Glutamatergic neuron (in vitro differentiated cells): Measurements from ENCODE around the gene CALCOCO1. TPM values are rescaled to one million over a fixed set of nuclear protein-coding genes. Genes with fewer than 3 reads are reported as not detected.

Experiments used
- DNase-seq: peaks from one replicate; pipeline ENCODE4 v3.0.0; 2022
- H3K27ac Mint-ChIP-seq: one replicate; pipeline ENCODE4 v1.8.0; 2020; ENCODE audit warnings: mild to moderate bottlenecking, mixed read lengths, inconsistent platforms; ENCODE audit not compliant: unreplicated experiment
- H3K27me3 Mint-ChIP-seq: one replicate; pipeline ENCODE4 v1.8.0; 2020; ENCODE audit warnings: mild to moderate bottlenecking, moderate library complexity, mixed read lengths, inconsistent platforms; ENCODE audit not compliant: unreplicated experiment
- H3K36me3 Mint-ChIP-seq: one replicate; pipeline ENCODE4 v1.8.0; 2020; ENCODE audit warnings: mild to moderate bottlenecking, mixed read lengths, inconsistent platforms; ENCODE audit not compliant: unreplicated experiment
- H3K4me1 Mint-ChIP-seq: one replicate; pipeline ENCODE4 v1.8.0; 2020; ENCODE audit warnings: mild to moderate bottlenecking, low read depth, mixed read lengths, inconsistent platforms; ENCODE audit not compliant: unreplicated experiment
- H3K4me3 Mint-ChIP-seq: one replicate; pipeline ENCODE4 v1.8.0; 2020; ENCODE audit warnings: mild to moderate bottlenecking, mixed read lengths, inconsistent platforms; ENCODE audit not compliant: unreplicated experiment
- H3K9me3 Mint-ChIP-seq: one replicate; pipeline ENCODE4 v1.8.0; 2020; ENCODE audit warnings: mild to moderate bottlenecking, moderate library complexity, mixed read lengths, inconsistent platforms; ENCODE audit not compliant: unreplicated experiment
- total RNA-seq: library from RNA; stranded (reverse); fragmentation: NEBNext Ultra II Directional; extraction: Animal tissue kit (Norgen Biotek cat#: 25700); gene quantifications from one replicate; pipeline ENCODE4 v1.2.1, GENCODE V29; 2021; ENCODE audit not compliant: unreplicated experiment
- TF ChIP-seq, protein P1 (sequence below): fragments of 200-600 bp; sonication (generic); IDR thresholded peaks from one replicate; pipeline ENCODE4 v1.5.0; 2021; ENCODE audit not compliant: partially characterized antibody, unreplicated experiment

CALCOCO1 gene
- total RNA-seq, 1 donor from 2014 or later, result 151 TPM

DNA sequence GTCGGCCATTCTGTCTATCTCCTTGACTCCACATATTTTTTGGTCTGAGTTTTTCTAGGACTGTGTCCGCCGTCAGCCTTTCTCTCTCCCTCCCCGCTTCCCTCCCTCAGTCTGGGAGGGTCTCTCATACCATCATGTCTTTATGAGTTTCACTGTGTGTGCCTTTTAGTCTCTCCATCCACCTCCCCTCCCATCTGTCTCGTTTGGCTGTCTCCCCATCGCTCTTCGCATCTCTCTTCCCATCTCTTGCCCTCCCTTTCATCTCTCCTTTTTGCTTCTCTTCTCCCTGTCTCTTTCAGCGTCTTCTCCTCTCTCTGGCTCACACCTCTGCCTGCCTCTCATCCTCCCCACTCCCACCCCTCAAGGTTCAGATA lies 31.5 kb upstream of the CALCOCO1 start:
- Mint-ChIP-seq H3K9me3 (peaks cover 6% of the 10 kb centered on the region), H3K4me3 (peak overlapping the region; percentile 35), H3K27me3 (peaks cover 4% of the 10 kb centered on the region), H3K27ac (peak overlapping the region; percentile 49), H3K4me1 (peaks cover 20% of the 10 kb centered on the region), H3K36me3 (no peaks in the 10 kb centered on the region)
- TF ChIP-seq, protein P1, sequence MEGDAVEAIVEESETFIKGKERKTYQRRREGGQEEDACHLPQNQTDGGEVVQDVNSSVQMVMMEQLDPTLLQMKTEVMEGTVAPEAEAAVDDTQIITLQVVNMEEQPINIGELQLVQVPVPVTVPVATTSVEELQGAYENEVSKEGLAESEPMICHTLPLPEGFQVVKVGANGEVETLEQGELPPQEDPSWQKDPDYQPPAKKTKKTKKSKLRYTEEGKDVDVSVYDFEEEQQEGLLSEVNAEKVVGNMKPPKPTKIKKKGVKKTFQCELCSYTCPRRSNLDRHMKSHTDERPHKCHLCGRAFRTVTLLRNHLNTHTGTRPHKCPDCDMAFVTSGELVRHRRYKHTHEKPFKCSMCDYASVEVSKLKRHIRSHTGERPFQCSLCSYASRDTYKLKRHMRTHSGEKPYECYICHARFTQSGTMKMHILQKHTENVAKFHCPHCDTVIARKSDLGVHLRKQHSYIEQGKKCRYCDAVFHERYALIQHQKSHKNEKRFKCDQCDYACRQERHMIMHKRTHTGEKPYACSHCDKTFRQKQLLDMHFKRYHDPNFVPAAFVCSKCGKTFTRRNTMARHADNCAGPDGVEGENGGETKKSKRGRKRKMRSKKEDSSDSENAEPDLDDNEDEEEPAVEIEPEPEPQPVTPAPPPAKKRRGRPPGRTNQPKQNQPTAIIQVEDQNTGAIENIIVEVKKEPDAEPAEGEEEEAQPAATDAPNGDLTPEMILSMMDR, result no peak
- DNase-seq, result no peak

DNA sequence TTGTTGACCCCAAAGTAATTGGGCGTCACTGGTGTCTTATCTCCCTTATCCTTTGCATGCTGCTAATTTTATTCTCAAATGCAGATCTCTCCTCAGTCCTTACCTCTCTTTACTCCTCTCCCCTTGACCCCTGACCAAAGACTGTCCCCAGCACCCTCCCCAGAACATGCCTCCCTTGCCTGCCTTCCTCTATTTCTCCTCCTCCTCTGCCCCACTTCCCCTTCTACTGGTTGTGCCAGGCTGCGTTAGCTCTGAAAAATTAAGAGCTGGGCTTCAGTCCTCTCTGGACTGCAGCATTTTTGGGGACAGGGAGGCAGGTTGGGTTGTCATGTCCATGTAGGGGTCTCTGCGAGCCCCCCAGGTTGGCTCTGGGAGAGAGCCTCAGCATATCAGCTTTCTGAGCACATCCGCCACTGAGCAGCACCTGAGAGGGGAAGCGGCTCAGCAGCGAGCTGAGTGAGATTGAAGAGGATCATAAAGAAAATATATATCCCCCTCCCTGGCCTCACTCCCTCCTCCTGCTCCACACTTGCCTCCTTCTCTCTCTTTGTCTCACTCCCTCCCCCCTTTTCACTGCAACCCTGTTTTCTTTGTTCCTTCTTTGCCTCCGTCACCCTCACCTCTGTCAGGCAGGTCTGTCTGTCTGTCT lies 31.0 kb upstream of the CALCOCO1 start:
- Mint-ChIP-seq H3K4me3 (peak overlapping the region; percentile 35), H3K4me1 (peaks cover 20% of the 10 kb centered on the region), H3K27ac (peak overlapping the region; percentile 49), H3K36me3 (no peaks in the 10 kb centered on the region), H3K9me3 (peaks cover 6% of the 10 kb centered on the region), H3K27me3 (peaks cover 4% of the 10 kb centered on the region)
- no peak for DNase-seq
- TF ChIP-seq, protein P1, result no peak

DNA sequence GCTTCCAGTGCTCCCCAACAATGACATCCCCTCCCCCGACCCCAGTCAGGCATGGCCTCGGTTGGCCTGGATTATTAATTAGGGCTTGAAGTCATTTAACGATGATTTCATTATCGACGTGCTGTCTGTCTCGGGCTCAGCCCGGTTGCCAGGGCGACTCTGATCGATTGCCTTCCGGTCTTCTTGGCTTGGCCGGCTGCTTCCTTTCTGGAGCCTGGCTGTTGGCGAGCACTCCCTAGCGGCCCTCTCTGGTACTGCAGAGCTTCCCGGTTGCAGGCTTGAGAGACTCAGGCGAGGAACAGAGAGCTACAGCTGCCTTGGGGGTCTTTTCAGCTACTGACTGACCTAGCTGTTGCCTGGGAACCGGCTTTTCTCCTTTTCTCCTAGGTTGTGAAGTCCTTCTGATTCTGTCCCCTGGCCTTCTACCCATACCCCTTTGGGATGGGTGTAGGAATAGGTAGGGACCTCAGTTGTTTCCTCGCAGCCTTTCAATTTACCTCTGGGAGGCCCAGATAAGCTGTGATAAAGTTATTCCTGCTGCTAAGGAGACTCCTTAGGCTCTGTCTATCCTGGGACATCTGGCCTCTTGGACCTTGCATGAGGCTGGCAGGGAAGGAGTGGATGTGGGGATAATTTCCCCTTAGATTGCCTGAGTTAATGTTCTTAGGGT lies 30.0 kb upstream of the CALCOCO1 start:
- Mint-ChIP-seq H3K4me1 (peaks cover 20% of the 10 kb centered on the region), H3K36me3 (no peaks in the 10 kb centered on the region), H3K27ac (peak overlapping the region; percentile 90), H3K4me3 (peak overlapping the region; percentile 81), H3K9me3 (peaks cover 6% of the 10 kb centered on the region), H3K27me3 (peaks cover 4% of the 10 kb centered on the region)
- DNase-seq, result peak; percentile 98
- TF ChIP-seq, protein P1, result peak; percentile 94

DNA sequence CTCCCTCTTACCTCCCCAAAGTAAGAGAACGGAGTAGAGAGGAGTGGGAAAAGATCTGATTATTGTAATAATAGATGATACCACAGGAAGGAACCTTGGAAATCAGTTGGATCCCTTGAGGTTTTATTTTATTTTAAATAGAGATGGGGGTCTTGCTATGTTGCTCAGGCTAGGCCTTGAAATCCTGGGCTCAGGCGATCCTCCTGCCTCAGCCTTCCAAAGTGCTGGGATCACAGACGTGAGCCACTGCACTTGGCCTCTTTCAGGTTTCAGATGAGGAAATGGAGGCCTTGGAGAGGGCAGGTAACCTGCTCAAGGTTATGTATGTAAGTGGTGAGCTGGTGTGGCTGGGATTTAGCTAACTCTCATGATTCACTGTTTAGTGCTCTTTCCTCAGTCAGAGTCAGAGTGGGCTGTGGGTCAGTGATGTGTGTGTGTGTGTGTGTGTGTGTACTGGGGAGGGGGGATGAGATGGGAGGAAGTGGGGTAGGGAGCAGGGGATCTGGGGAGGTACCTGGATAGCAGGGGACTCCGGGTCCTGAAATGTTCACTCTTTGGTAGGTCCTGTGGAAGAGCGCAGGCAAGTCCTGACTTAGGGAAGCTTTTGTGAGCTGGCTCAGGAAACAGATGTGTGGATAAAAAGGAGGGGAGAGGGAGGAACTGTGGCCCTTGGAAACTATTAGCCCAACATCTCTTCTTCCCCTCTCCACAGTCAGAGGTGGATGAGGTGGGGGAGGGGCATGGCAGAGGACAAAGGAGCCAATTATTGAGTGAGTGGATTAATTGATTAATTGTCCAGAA lies 29.2 kb upstream of the CALCOCO1 start:
- Mint-ChIP-seq H3K4me1 (peaks cover 20% of the 10 kb centered on the region), H3K36me3 (no peaks in the 10 kb centered on the region), H3K27ac (peak overlapping the region; percentile 90), H3K4me3 (peak overlapping the region; percentile 81), H3K9me3 (peaks cover 6% of the 10 kb centered on the region), H3K27me3 (peaks cover 4% of the 10 kb centered on the region)
- TF ChIP-seq, protein P1, result no peak
- no peak for DNase-seq
